ENCODE data around the gene GAD1.

- TF ChIP-seq POLR2A (IDR thresholded peaks at IDR 0.05; ENCODE audit: low read length) (no peak), CTCF (IDR thresholded peaks at IDR 0.05) (no peak), CBX2 (IDR thresholded peaks at IDR 0.05; ENCODE audit: borderline replicate concordance, low read depth) (no peak), MAFK (IDR thresholded peaks at IDR 0.05; ENCODE audit: partially characterized antibody) (no peak), RAD21 (conservative IDR thresholded peaks at IDR 0.05 in 1 of 2, IDR thresholded peaks at IDR 0.05 in 1 of 2) (no peak), CHD2 (IDR thresholded peaks at IDR 0.05; ENCODE audit: low read length, partially characterized antibody) (no peak), ZFP36 (IDR thresholded peaks at IDR 0.05; ENCODE audit: borderline replicate concordance, partially characterized antibody) (no peak), POLR2AphosphoS2 (conservative IDR thresholded peaks at IDR 0.05; ENCODE audit: low read length) (no peak), EHMT2 (IDR thresholded peaks at IDR 0.05; ENCODE audit: low read depth) (no peak), EP300 (IDR thresholded peaks at IDR 0.05) (no peak), RCOR1 (IDR thresholded peaks at IDR 0.05; ENCODE audit: low read depth, low read length) (no peak), JUN (IDR thresholded peaks at IDR 0.05) (no peak)
These were observed 31.0 kb downstream of the GAD1 start for GRCh38 chr2:170847716-170848115.

Data from A549 (cell line).